RWPE1 (cell line): ENCODE measurements around the gene LRCH1.

Source experiments
- CTCF ChIA-PET: fragments of 350-600 bp; sonication (Branson Sonifier 250); formaldehyde crosslinking; extraction: SDS; loops from one replicate; lab custom pipeline; 2021; lab: Yijun Ruan, JAX
- POLR2A ChIA-PET: fragments of 400-600 bp; formaldehyde crosslinking; extraction: SDS; loops from one replicate; lab custom pipeline; 2020; ENCODE audit warnings: antibody characterized with exemption; ENCODE audit not compliant: low non-redundant PET; lab: Yijun Ruan, JAX
- DNase-seq: peaks from one replicate; pipeline ENCODE4 v3.0.0; 2012; ENCODE audit warnings: low spot score
- H3K27ac ChIP-seq: fragments of 450-650 bp; 2 replicates; pipeline ENCODE4 v1.5.1; 2017
- TF ChIP-seq, protein P1 (sequence below): fragments of 450-650 bp; conservative IDR thresholded peaks from 2 replicates; pipeline ENCODE4 v1.5.1; 2017; ENCODE audit warnings: low read depth, mild to moderate bottlenecking

The LRCH1 gene

DNA sequence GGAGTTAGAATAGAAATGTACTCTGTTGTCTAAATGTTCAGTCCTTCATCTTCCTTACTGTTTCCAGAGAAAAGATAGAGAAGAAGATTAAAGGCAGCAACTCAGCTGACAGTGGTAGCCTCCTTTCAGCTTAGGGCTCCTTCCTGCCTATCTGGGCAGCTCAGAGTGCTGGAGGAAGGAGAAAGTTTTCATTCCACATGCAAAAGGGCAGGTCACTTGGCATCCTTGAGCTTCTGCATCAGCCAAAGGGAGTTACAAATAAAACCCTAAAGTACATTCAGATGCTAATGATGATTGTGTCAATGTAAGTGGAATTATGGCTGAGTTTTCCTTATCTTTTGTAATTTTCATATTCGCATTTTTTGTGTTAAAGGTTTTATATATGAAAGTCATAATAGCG lies 185.1 kb downstream of the LRCH1 start:
- POLR2A ChIA-PET, result no interaction called here
- CTCF ChIA-PET, result interaction anchor here (0.6 kb wide), 1 partner anchor 218 kb away, joined by 3 read pairs; no protein-coding TSS in a partner anchor
- no peak overlapping the region for H3K27ac ChIP-seq
- TF ChIP-seq, protein P1, sequence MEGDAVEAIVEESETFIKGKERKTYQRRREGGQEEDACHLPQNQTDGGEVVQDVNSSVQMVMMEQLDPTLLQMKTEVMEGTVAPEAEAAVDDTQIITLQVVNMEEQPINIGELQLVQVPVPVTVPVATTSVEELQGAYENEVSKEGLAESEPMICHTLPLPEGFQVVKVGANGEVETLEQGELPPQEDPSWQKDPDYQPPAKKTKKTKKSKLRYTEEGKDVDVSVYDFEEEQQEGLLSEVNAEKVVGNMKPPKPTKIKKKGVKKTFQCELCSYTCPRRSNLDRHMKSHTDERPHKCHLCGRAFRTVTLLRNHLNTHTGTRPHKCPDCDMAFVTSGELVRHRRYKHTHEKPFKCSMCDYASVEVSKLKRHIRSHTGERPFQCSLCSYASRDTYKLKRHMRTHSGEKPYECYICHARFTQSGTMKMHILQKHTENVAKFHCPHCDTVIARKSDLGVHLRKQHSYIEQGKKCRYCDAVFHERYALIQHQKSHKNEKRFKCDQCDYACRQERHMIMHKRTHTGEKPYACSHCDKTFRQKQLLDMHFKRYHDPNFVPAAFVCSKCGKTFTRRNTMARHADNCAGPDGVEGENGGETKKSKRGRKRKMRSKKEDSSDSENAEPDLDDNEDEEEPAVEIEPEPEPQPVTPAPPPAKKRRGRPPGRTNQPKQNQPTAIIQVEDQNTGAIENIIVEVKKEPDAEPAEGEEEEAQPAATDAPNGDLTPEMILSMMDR, result no peak
- no peak for DNase-seq

DNA sequence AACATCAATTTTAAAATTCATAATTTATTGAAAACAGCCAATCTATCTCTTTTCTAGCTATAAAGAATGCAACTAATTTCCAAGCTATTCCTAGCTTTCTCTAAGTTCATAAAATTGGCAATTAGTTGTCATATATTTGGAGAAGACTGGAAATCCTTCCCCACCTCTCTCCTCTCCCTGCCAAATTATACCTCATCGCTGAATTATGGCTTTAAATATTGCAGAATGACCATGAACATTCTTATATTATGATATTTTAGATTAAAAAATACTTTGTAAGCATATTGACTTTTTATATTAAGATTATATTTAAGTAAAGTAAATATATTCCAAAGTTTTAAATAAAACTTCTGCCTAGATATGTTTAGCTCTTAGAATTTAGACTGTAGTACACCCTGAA lies 185.8 kb downstream of the LRCH1 start:
- CTCF ChIA-PET, result no interaction called here
- no peak for DNase-seq
- POLR2A ChIA-PET, result no interaction called here
- H3K27ac ChIP-seq, result no peak overlapping the region
- TF ChIP-seq, protein P1, result no peak

GRCh38 chr13:46739447-46740098 lies 186.6 kb downstream of the LRCH1 start:
- no peak for DNase-seq
- ChIA-PET CTCF (no interaction called here), POLR2A (no interaction called here)
- TF ChIP-seq, protein P1, result no peak
- no peak overlapping the region for H3K27ac ChIP-seq

DNA sequence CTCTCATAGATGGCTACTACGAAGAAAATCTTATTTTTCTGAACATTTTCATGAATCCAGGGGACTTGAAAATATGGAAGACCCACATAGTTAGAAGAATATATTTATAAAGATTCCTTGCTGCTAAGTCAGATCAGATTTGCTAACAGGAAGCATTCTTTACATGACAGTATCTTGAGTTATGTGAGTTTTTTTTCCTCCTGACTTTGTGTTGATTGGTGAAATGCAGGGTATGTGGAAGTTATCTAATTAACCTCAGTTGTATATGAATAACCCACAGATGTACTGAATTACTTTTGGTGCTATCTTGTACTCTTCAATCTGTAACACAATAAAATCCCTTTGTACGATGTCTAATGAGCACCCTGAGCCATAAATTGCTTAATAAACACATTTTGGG lies 190.2 kb downstream of the LRCH1 start:
- H3K27ac ChIP-seq, result no peak overlapping the region
- ChIA-PET POLR2A (no interaction called here), CTCF (interaction anchor here (0.6 kb wide), 1 partner anchor 8 kb away, joined by 4 read pairs; no protein-coding TSS in a partner anchor)
- TF ChIP-seq, protein P1, result no peak
- no peak for DNase-seq

GRCh38 chr13:46745062-46745461 lies 192.1 kb downstream of the LRCH1 start:
- H3K27ac ChIP-seq, result no peak overlapping the region
- TF ChIP-seq, protein P1, result no peak
- ChIA-PET POLR2A (no interaction called here), CTCF (no interaction called here)
- no peak for DNase-seq

GRCh38 chr13:46745706-46746105 lies 192.7 kb downstream of the LRCH1 start:
- DNase-seq, result no peak
- ChIA-PET CTCF (no interaction called here), POLR2A (no interaction called here)
- TF ChIP-seq, protein P1, result no peak
- H3K27ac ChIP-seq, result no peak overlapping the region
